ENCODE measurements around the gene STPG1. TPM values are rescaled to one million over a fixed set of nuclear protein-coding genes. Genes with fewer than 3 reads are reported as not detected.
A peak's percentile ranks its signal among the peaks of the same experiment; 100 is the strongest.

Gene STPG1
- total RNA-seq, 5 donors from 2014 or later (not counting 1 experiment from before 2014, with no cell fraction given): 3.4 to 5.6 (median 5.4) TPM

- Mint-ChIP-seq H3K36me3 (no peaks in the 10 kb centered on the region), H3K9me3 (no peaks in the 10 kb centered on the region), H3K4me1 (peaks cover 0 to 4% (median 0%) of the 10 kb centered on the region in 3 donors), H3K4me3 (no peak overlapping the region), H3K27ac (no peak overlapping the region), H3K27me3 (peaks cover 2 to 3% of the 10 kb centered on the region in 2 donors)
- H3K27me3 ChIP-seq (replicated peaks in 1 of 2; ENCODE audit: control insufficient read depth in 2 of 2, extremely low read depth in 1 of 2, insufficient read depth in 2 of 2, low read length in 1 of 2): peaks cover 0 to 48% of the 10 kb centered on the region in 2 experiments
- H3K9me3 ChIP-seq: no peaks in the 10 kb centered on the region
- 50% methylated on average over 7 of the region's 8 CpGs for WGBS (ENCODE audit: insufficient coverage)
- ATAC-seq (replicated peaks in 1 of 4) (no peak), DNase-seq (no peak)
- H3K27ac ChIP-seq (ENCODE audit: low read length): no peak overlapping the region
- CTCF ChIA-PET: interaction anchor here in 1 of 2 donors (1.2 kb wide), 1 partner anchor 11 kb away, joined by 4 read pairs; no protein-coding TSS in a partner anchor
- peaks cover 0 to 3% of the 10 kb centered on the region in 2 experiments for H3K4me1 ChIP-seq (ENCODE audit: control insufficient read depth in 1 of 2, extremely low read depth in 1 of 2, insufficient read depth in 2 of 2, low read length in 2 of 2)
- H3K36me3 ChIP-seq (ENCODE audit: control insufficient read depth in 2 of 2, extremely low read depth in 1 of 2, insufficient read depth in 1 of 2, low read length in 1 of 2): no peaks in the 10 kb centered on the region
- no peak overlapping the region for H3K4me3 ChIP-seq (ENCODE audit: control insufficient read depth in 1 of 2, extremely low read depth in 1 of 2, low read length in 1 of 2)
- POLR2A ChIA-PET: interaction anchor here in 1 of 2 donors (0.6 kb wide), 1 partner anchor 95 kb away, joined by 3 read pairs; no protein-coding TSS in a partner anchor
Measured at GRCh38 chr1:24341260-24341659, 72.3 kb downstream of the STPG1 start.

GRCh38 chr1:24340770-24341169, 72.8 kb downstream of the STPG1 start:
- Mint-ChIP-seq H3K36me3 (no peaks in the 10 kb centered on the region), H3K27me3 (peaks cover 0 to 3% of the 10 kb centered on the region in 2 donors), H3K27ac (no peak overlapping the region), H3K4me1 (peaks cover 0 to 4% (median 0%) of the 10 kb centered on the region in 3 donors), H3K4me3 (no peak overlapping the region), H3K9me3 (no peaks in the 10 kb centered on the region)
- Histone ChIP-seq H3K9me3 (no peaks in the 10 kb centered on the region), H3K4me1 (ENCODE audit: control insufficient read depth in 1 of 2, extremely low read depth in 1 of 2, insufficient read depth in 2 of 2, low read length in 2 of 2) (peaks cover 0 to 3% of the 10 kb centered on the region in 2 experiments), H3K27me3 (replicated peaks in 1 of 2; ENCODE audit: control insufficient read depth in 2 of 2, extremely low read depth in 1 of 2, insufficient read depth in 2 of 2, low read length in 1 of 2) (peaks cover 0 to 47% of the 10 kb centered on the region in 2 experiments), H3K4me3 (ENCODE audit: control insufficient read depth in 1 of 2, extremely low read depth in 1 of 2, low read length in 1 of 2) (no peak overlapping the region), H3K27ac (ENCODE audit: low read length) (no peak overlapping the region), H3K36me3 (ENCODE audit: control insufficient read depth in 2 of 2, extremely low read depth in 1 of 2, insufficient read depth in 1 of 2, low read length in 1 of 2) (no peaks in the 10 kb centered on the region)
- ChIA-PET CTCF (interaction anchor here in 1 of 2 donors (1.2 kb wide), 1 partner anchor 11 kb away, joined by 4 read pairs; no protein-coding TSS in a partner anchor), POLR2A (interaction anchor here in 1 of 2 donors (0.6 kb wide), 1 partner anchor 91 kb away, joined by 3 read pairs; no protein-coding TSS in a partner anchor)
- DNase-seq: no peak
- 68% methylated on average over 5 of the region's 8 CpGs for WGBS (ENCODE audit: insufficient coverage)
- no peak for ATAC-seq (replicated peaks in 1 of 4)

- POLR2A ChIA-PET: no interaction called here
- no peak overlapping the region for H3K27ac ChIP-seq (ENCODE audit: low read length)
- CTCF ChIA-PET: interaction anchor here in 1 of 2 donors (1.2 kb wide), 1 partner anchor 10 kb away, joined by 4 read pairs; no protein-coding TSS in a partner anchor
- DNase-seq: no peak
- Mint-ChIP-seq H3K36me3 (no peaks in the 10 kb centered on the region), H3K4me1 (peaks cover 0 to 4% (median 0%) of the 10 kb centered on the region in 3 donors), H3K27ac (no peak overlapping the region), H3K9me3 (no peaks in the 10 kb centered on the region), H3K4me3 (no peak overlapping the region), H3K27me3 (peaks cover 0 to 3% of the 10 kb centered on the region in 2 donors)
- WGBS (ENCODE audit: insufficient coverage): 86% methylated on average over 6 of the region's 8 CpGs
- no peaks in the 10 kb centered on the region for H3K9me3 ChIP-seq
- ATAC-seq (replicated peaks in 1 of 4): no peak
- peaks cover 0 to 3% of the 10 kb centered on the region in 2 experiments for H3K4me1 ChIP-seq (ENCODE audit: control insufficient read depth in 1 of 2, extremely low read depth in 1 of 2, insufficient read depth in 2 of 2, low read length in 2 of 2)
- H3K27me3 ChIP-seq (replicated peaks in 1 of 2; ENCODE audit: control insufficient read depth in 2 of 2, extremely low read depth in 1 of 2, insufficient read depth in 2 of 2, low read length in 1 of 2): peaks cover 0 to 40% of the 10 kb centered on the region in 2 experiments
- no peak overlapping the region for H3K4me3 ChIP-seq (ENCODE audit: control insufficient read depth in 1 of 2, extremely low read depth in 1 of 2, low read length in 1 of 2)
- H3K36me3 ChIP-seq (ENCODE audit: control insufficient read depth in 2 of 2, extremely low read depth in 1 of 2, insufficient read depth in 1 of 2, low read length in 1 of 2): no peaks in the 10 kb centered on the region
Measured at GRCh38 chr1:24339996-24340395, 73.6 kb downstream of the STPG1 start.

GRCh38 chr1:24338447-24338846, 75.1 kb downstream of the STPG1 start:
- ATAC-seq (replicated peaks in 1 of 4) (no peak), DNase-seq (no peak)
- H3K27me3 ChIP-seq (replicated peaks in 1 of 2; ENCODE audit: control insufficient read depth in 2 of 2, extremely low read depth in 1 of 2, insufficient read depth in 2 of 2, low read length in 1 of 2): peaks cover 0 to 28% of the 10 kb centered on the region in 2 experiments
- no peaks in the 10 kb centered on the region for H3K36me3 ChIP-seq (ENCODE audit: control insufficient read depth in 2 of 2, extremely low read depth in 1 of 2, insufficient read depth in 1 of 2, low read length in 1 of 2)
- H3K4me1 ChIP-seq (ENCODE audit: control insufficient read depth in 1 of 2, extremely low read depth in 1 of 2, insufficient read depth in 2 of 2, low read length in 2 of 2): peaks cover 0 to 3% of the 10 kb centered on the region in 2 experiments
- 86% methylated on average over 4 of the region's 5 CpGs for WGBS (ENCODE audit: insufficient coverage)
- no peak overlapping the region for H3K27ac Mint-ChIP-seq
- H3K36me3 Mint-ChIP-seq: no peaks in the 10 kb centered on the region
- no peak overlapping the region for H3K4me3 ChIP-seq (ENCODE audit: control insufficient read depth in 1 of 2, extremely low read depth in 1 of 2, low read length in 1 of 2)
- H3K4me3 Mint-ChIP-seq: no peak overlapping the region
- peaks cover 0 to 4% (median 0%) of the 10 kb centered on the region in 3 donors for H3K4me1 Mint-ChIP-seq
- no peak overlapping the region for H3K27ac ChIP-seq (ENCODE audit: low read length)
- H3K9me3 ChIP-seq: no peaks in the 10 kb centered on the region
- no peaks in the 10 kb centered on the region for H3K9me3 Mint-ChIP-seq
- POLR2A ChIA-PET: no interaction called here
- CTCF ChIA-PET: no interaction called here
- H3K27me3 Mint-ChIP-seq: peaks cover 0 to 3% of the 10 kb centered on the region in 2 donors

GRCh38 chr1:24337455-24337854, 76.1 kb downstream of the STPG1 start:
- Histone ChIP-seq H3K9me3 (no peaks in the 10 kb centered on the region), H3K27ac (ENCODE audit: low read length) (no peak overlapping the region), H3K4me3 (ENCODE audit: control insufficient read depth in 1 of 2, extremely low read depth in 1 of 2, low read length in 1 of 2) (no peak overlapping the region), H3K4me1 (ENCODE audit: control insufficient read depth in 1 of 2, extremely low read depth in 1 of 2, insufficient read depth in 2 of 2, low read length in 2 of 2) (peaks cover 0 to 3% of the 10 kb centered on the region in 2 experiments), H3K36me3 (ENCODE audit: control insufficient read depth in 2 of 2, extremely low read depth in 1 of 2, insufficient read depth in 1 of 2, low read length in 1 of 2) (no peaks in the 10 kb centered on the region), H3K27me3 (replicated peaks in 1 of 2; ENCODE audit: control insufficient read depth in 2 of 2, extremely low read depth in 1 of 2, insufficient read depth in 2 of 2, low read length in 1 of 2) (peaks cover 0 to 22% of the 10 kb centered on the region in 2 experiments)
- ATAC-seq (replicated peaks in 1 of 4): no peak
- Mint-ChIP-seq H3K4me3 (no peak overlapping the region), H3K27ac (peak overlapping the region in 1 of 2 donors; percentile 69), H3K4me1 (peaks cover 0 to 4% (median 0%) of the 10 kb centered on the region in 3 donors), H3K27me3 (peaks cover 0 to 3% of the 10 kb centered on the region in 2 donors), H3K9me3 (no peaks in the 10 kb centered on the region), H3K36me3 (no peaks in the 10 kb centered on the region)
- WGBS (ENCODE audit: insufficient coverage): 100% methylated on average over 2 of the region's 4 CpGs
- ChIA-PET CTCF (no interaction called here), POLR2A (no interaction called here)
- DNase-seq: no peak

- POLR2A ChIA-PET: no interaction called here
- peaks cover 0 to 4% (median 0%) of the 10 kb centered on the region in 3 donors for H3K4me1 Mint-ChIP-seq
- no peak for ATAC-seq (replicated peaks in 1 of 4)
- no peaks in the 10 kb centered on the region for H3K4me1 ChIP-seq (ENCODE audit: control insufficient read depth in 1 of 2, extremely low read depth in 1 of 2, insufficient read depth in 2 of 2, low read length in 2 of 2)
- no peaks in the 10 kb centered on the region for H3K36me3 ChIP-seq (ENCODE audit: control insufficient read depth in 2 of 2, extremely low read depth in 1 of 2, insufficient read depth in 1 of 2, low read length in 1 of 2)
- no peak overlapping the region for H3K4me3 Mint-ChIP-seq
- DNase-seq: no peak
- H3K9me3 ChIP-seq: no peaks in the 10 kb centered on the region
- no peaks in the 10 kb centered on the region for H3K9me3 Mint-ChIP-seq
- peaks cover 1 to 3% of the 10 kb centered on the region in 2 donors for H3K27me3 Mint-ChIP-seq
- CTCF ChIA-PET: no interaction called here
- H3K27ac ChIP-seq (ENCODE audit: low read length): no peak overlapping the region
- no peak overlapping the region for H3K4me3 ChIP-seq (ENCODE audit: control insufficient read depth in 1 of 2, extremely low read depth in 1 of 2, low read length in 1 of 2)
- no peaks in the 10 kb centered on the region for H3K36me3 Mint-ChIP-seq
- H3K27ac Mint-ChIP-seq: no peak overlapping the region
- WGBS (ENCODE audit: insufficient coverage): 90% methylated on average over 1 of the region's 5 CpGs
- peaks cover 0 to 18% of the 10 kb centered on the region in 2 experiments for H3K27me3 ChIP-seq (replicated peaks in 1 of 2; ENCODE audit: control insufficient read depth in 2 of 2, extremely low read depth in 1 of 2, insufficient read depth in 2 of 2, low read length in 1 of 2)
Measured at GRCh38 chr1:24336075-24336474, 77.5 kb downstream of the STPG1 start.

All from T-cell (primary cell).